ENCODE results near the gene METTL2A.
A peak's percentile ranks its signal among the peaks of the same experiment; 100 is the strongest.
"Not testable (repeated sequence)": the region's sequence is repeated elsewhere in the genome, so short reads cannot be mapped to it uniquely, and the experiment has no call there.

The METTL2A gene

GRCh38 chr17:62473030-62473982, 49.6 kb downstream of the METTL2A start:
- not testable (repeated sequence) for DNase-seq (ENCODE audit: low read depth)

GRCh38 chr17:62477111-62477510, 53.4 kb downstream of the METTL2A start:
- DNase-seq (ENCODE audit: low read depth), result not testable (repeated sequence)

- DNase-seq (ENCODE audit: low read depth), result not testable (repeated sequence)
These were observed 54.2 kb downstream of the METTL2A start for GRCh38 chr17:62477718-62478408.

- peak; percentile 59 for DNase-seq (ENCODE audit: low read depth)
These were observed 54.8 kb downstream of the METTL2A start, which contains the start of gene TLK2 for GRCh38 chr17:62478424-62478879. Gene TLK2, plus strand, starts transcription at chr17:62478825. Its CDS starts 2,301 bp downstream, at chr17:62481126.

- not testable (repeated sequence) for DNase-seq (ENCODE audit: low read depth)
These were observed 55.4 kb downstream of the METTL2A start for GRCh38 chr17:62478880-62479638.

GRCh38 chr17:62479639-62480258, 56.1 kb downstream of the METTL2A start:
- DNase-seq (ENCODE audit: low read depth), result not testable (repeated sequence)

GRCh38 chr17:62482553-62482952, 58.9 kb downstream of the METTL2A start:
- not testable (repeated sequence) for DNase-seq (ENCODE audit: low read depth)

- not testable (repeated sequence) for DNase-seq (ENCODE audit: low read depth)
These were observed 67.3 kb downstream of the METTL2A start for GRCh38 chr17:62490990-62491389.

- not testable (repeated sequence) for DNase-seq (ENCODE audit: low read depth)
These were observed 69.5 kb downstream of the METTL2A start for GRCh38 chr17:62493049-62493655.

GRCh38 chr17:62494073-62494472, 70.4 kb downstream of the METTL2A start:
- DNase-seq (ENCODE audit: low read depth), result not testable (repeated sequence)

- not testable (repeated sequence) for DNase-seq (ENCODE audit: low read depth)
These were observed 72.6 kb downstream of the METTL2A start for GRCh38 chr17:62496344-62496743.

GRCh38 chr17:62498796-62499195, 75.1 kb downstream of the METTL2A start:
- DNase-seq (ENCODE audit: low read depth), result not testable (repeated sequence)
